Measurements from ENCODE around the gene RNF123. TPM values are rescaled to one million over a fixed set of nuclear protein-coding genes. Genes with fewer than 3 reads are reported as not detected.

RNF123 gene
- total RNA-seq, 1 donor: 31.5 TPM

GRCh38 chr3:49657208-49657915 lies 32.0 kb upstream of the RNF123 start:
- TF ChIP-seq CTCF (IDR thresholded peaks at IDR 0.05; ENCODE audit: insufficient read depth, low read depth, low read length): no peak
- no peak for DNase-seq (ENCODE audit: low read depth)
- no peak overlapping the region for H3K4me3 ChIP-seq (ENCODE audit: low read depth, low read length)

- no peak for TF ChIP-seq CTCF (IDR thresholded peaks at IDR 0.05; ENCODE audit: insufficient read depth, low read depth, low read length)
- DNase-seq (ENCODE audit: low read depth): no peak
- H3K4me3 ChIP-seq (ENCODE audit: low read depth, low read length): no peak overlapping the region
Observed at GRCh38 chr3:49658711-49659110, 30.6 kb upstream of the RNF123 start.

GRCh38 chr3:49659756-49660155 lies 29.6 kb upstream of the RNF123 start:
- no peak for DNase-seq (ENCODE audit: low read depth)
- H3K4me3 ChIP-seq (ENCODE audit: low read depth, low read length): no peak overlapping the region
- TF ChIP-seq CTCF (IDR thresholded peaks at IDR 0.05; ENCODE audit: insufficient read depth, low read depth, low read length): no peak

- no peak for DNase-seq (ENCODE audit: low read depth)
- TF ChIP-seq CTCF (IDR thresholded peaks at IDR 0.05; ENCODE audit: insufficient read depth, low read depth, low read length): no peak
- H3K4me3 ChIP-seq (ENCODE audit: low read depth, low read length): no peak overlapping the region
Observed at GRCh38 chr3:49661281-49661680, 28.1 kb upstream of the RNF123 start.

- TF ChIP-seq CTCF (IDR thresholded peaks at IDR 0.05; ENCODE audit: insufficient read depth, low read depth, low read length): no peak
Observed at GRCh38 chr3:49662021-49662420, 27.3 kb upstream of the RNF123 start.

GRCh38 chr3:49662720-49663413 lies 26.5 kb upstream of the RNF123 start:
- DNase-seq (ENCODE audit: low read depth): no peak
- H3K4me3 ChIP-seq (ENCODE audit: low read depth, low read length): no peak overlapping the region
- no peak for TF ChIP-seq CTCF (IDR thresholded peaks at IDR 0.05; ENCODE audit: insufficient read depth, low read depth, low read length)

More at GRCh38 chr3:49662021-49662420, 27.3 kb upstream of the RNF123 start:
- no peak overlapping the region for H3K4me3 ChIP-seq (ENCODE audit: low read depth, low read length)
- no peak for DNase-seq (ENCODE audit: low read depth)

All from fibroblast of villous mesenchyme (primary cell).